Measurements from ENCODE around the gene TTC9B. TPM values are rescaled to one million over a fixed set of nuclear protein-coding genes. Genes with fewer than 3 reads are reported as not detected.

The TTC9B gene
- total and polyA plus RNA-seq, 2 of the 13 experiments (the other 11 are each of a cell fraction or from before 2014, with no cell fraction given), result not detected

DNA sequence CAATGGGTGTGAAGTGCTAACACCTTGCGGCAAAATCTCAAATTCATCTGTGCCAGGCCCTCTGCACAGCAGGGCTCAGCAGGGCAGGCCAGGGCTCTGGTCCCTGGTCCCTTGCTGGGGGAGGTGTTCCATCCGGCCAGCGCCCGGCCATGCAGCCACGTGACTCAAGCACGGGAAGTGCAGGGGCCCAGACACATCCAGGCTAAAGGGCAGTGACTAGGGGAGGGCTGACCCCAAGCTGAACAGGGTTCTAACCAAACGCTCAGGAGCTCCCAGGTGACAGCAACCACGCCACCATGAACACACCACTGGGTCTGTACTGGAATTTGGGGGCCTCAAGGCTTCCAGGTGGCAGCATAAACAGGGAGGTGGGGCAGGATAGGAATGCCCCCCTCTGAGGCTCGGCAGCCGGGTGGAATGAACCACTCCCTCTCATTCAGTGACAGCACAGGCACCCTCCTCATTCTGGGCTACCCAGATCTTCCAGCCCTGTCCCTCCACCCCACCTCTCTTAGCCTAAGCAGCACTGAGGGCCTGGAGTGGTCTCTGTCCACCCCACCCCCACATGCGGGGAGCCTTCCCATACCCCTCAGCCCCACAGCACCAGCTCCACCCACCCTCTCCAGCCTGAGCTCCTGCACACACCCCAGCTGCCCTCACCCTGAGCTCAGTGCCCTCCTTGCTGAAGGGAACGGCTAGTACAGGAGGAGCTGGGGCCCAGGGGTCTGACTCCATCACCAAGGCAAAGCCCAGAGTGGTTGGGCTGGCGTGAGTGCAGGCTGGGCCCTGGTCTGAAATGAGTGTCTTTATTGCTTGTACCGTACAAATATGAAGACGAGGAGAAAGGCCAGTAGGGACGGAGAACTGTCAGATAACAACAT, 13.6 kb upstream of the TTC9B start (continued):
- TF ChIP-seq REST (IDR thresholded peaks at IDR 0.05; ENCODE audit: borderline replicate concordance in 1 of 2, low read depth in 1 of 2, low read length in 2 of 2) (no peak), MED13 (CRISPR knock-in tag; IDR thresholded peaks at IDR 0.05) (no peak), MYC (CRISPR knock-in tag; IDR thresholded peaks at IDR 0.05; ENCODE audit: borderline replicate concordance) (peak; percentile 78; the same call in 1 of the 2 replicates), NFATC3 (CRISPR knock-in tag; IDR thresholded peaks at IDR 0.05) (peak; percentile 66; the same call in 1 of the 2 replicates), ARHGAP35 (CRISPR knock-in tag; IDR thresholded peaks at IDR 0.05; ENCODE audit: borderline replicate concordance) (0 out of 2 replicates have a peak, but pooled peaks have one; percentile 73), ZNF616 (CRISPR knock-in tag; IDR thresholded peaks at IDR 0.05; ENCODE audit: low read depth) (peak; percentile 77), ZMYM4 (CRISPR knock-in tag; IDR thresholded peaks at IDR 0.05) (peak; percentile 83), CENPT (CRISPR knock-in tag; IDR thresholded peaks at IDR 0.05; ENCODE audit: low read depth) (no peak), ZNF781 (CRISPR knock-in tag; IDR thresholded peaks at IDR 0.05; ENCODE audit: borderline replicate concordance, not compliant biosample characterization) (no peak), RBFOX2 (IDR thresholded peaks at IDR 0.05; ENCODE audit: low read depth, low read length) (peak; percentile 68), MNT (IDR thresholded peaks at IDR 0.05) (peak; percentile 58), ZBTB10 (CRISPR knock-in tag; IDR thresholded peaks at IDR 0.05; ENCODE audit: borderline replicate concordance) (no peak)
- TF ChIP-seq, protein P1, sequence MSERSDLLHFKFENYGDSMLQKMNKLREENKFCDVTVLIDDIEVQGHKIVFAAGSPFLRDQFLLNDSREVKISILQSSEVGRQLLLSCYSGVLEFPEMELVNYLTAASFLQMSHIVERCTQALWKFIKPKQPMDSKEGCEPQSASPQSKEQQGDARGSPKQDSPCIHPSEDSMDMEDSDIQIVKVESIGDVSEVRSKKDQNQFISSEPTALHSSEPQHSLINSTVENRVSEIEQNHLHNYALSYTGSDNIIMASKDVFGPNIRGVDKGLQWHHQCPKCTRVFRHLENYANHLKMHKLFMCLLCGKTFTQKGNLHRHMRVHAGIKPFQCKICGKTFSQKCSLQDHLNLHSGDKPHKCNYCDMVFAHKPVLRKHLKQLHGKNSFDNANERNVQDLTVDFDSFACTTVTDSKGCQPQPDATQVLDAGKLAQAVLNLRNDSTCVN (CRISPR knock-in tag; IDR thresholded peaks at IDR 0.05; ENCODE audit: borderline replicate concordance), result 0 out of 2 replicates have a peak, but pooled peaks have one; percentile 55
- TF ChIP-seq, protein P2, sequence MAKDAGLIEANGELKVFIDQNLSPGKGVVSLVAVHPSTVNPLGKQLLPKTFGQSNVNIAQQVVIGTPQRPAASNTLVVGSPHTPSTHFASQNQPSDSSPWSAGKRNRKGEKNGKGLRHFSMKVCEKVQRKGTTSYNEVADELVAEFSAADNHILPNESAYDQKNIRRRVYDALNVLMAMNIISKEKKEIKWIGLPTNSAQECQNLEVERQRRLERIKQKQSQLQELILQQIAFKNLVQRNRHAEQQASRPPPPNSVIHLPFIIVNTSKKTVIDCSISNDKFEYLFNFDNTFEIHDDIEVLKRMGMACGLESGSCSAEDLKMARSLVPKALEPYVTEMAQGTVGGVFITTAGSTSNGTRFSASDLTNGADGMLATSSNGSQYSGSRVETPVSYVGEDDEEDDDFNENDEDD (CRISPR knock-in tag; IDR thresholded peaks at IDR 0.05; ENCODE audit: borderline replicate concordance), result peak; percentile 84
- TF ChIP-seq, protein P3, sequence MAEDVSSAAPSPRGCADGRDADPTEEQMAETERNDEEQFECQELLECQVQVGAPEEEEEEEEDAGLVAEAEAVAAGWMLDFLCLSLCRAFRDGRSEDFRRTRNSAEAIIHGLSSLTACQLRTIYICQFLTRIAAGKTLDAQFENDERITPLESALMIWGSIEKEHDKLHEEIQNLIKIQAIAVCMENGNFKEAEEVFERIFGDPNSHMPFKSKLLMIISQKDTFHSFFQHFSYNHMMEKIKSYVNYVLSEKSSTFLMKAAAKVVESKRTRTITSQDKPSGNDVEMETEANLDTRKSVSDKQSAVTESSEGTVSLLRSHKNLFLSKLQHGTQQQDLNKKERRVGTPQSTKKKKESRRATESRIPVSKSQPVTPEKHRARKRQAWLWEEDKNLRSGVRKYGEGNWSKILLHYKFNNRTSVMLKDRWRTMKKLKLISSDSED (CRISPR knock-in tag; IDR thresholded peaks at IDR 0.05), result no peak
